Osteoblast (primary cell): ENCODE measurements around the gene FAM136A. TPM values are rescaled to one million over a fixed set of nuclear protein-coding genes. Genes with fewer than 3 reads are reported as not detected.
"Not testable (repeated sequence)": the region's sequence is repeated elsewhere in the genome, so short reads cannot be mapped to it uniquely, and the experiment has no call there.

ENCODE experiments used
- DNase-seq: peaks from one replicate; pipeline ENCODE4 v3.0.0; 2011; ENCODE audit warnings: low spot score, mixed read lengths; ENCODE audit not compliant: insufficient read length; ENCODE audit errors: missing footprints
- H2AFZ ChIP-seq: 2 replicates; pipeline ENCODE4 v1.6.0; 2011; ENCODE audit warnings: mild to moderate bottlenecking, low read length
- H3K27ac ChIP-seq: 2 replicates; pipeline ENCODE4 v1.5.1; 2011; ENCODE audit warnings: mild to moderate bottlenecking, low read depth, low read length, moderate library complexity
- H3K27me3 ChIP-seq: 2 replicates; pipeline ENCODE4 v1.6.0; 2012; ENCODE audit warnings: mild to moderate bottlenecking, control low read depth, inconsistent platforms, low read length, moderate library complexity; ENCODE audit not compliant: insufficient read depth
- H3K36me3 ChIP-seq: 2 replicates; pipeline ENCODE4 v1.5.1; 2011; ENCODE audit warnings: mild to moderate bottlenecking, low read length, control low read depth, moderate library complexity; ENCODE audit not compliant: insufficient read depth
- H3K4me1 ChIP-seq: 2 replicates; pipeline ENCODE4 v1.5.1; 2011; ENCODE audit warnings: mild to moderate bottlenecking, low read length, control low read depth, moderate library complexity; ENCODE audit not compliant: insufficient read depth
- H3K4me2 ChIP-seq: 2 replicates; pipeline ENCODE4 v1.6.0; 2011; ENCODE audit warnings: mild to moderate bottlenecking, low read length; ENCODE audit not compliant: insufficient read depth
- H3K4me3 ChIP-seq: fragments of 200-600 bp; sonication (generic); 3 replicates; pipeline ENCODE4 v1.5.1; 2012; ENCODE audit warnings: mild to moderate bottlenecking, low read length, inconsistent platforms; ENCODE audit not compliant: insufficient read depth
- H3K79me2 ChIP-seq: 2 replicates; pipeline ENCODE4 v1.6.0; 2012; ENCODE audit warnings: mild to moderate bottlenecking, low read length, control low read depth, inconsistent platforms; ENCODE audit not compliant: insufficient read depth
- H3K9me3 ChIP-seq: 2 replicates; pipeline ENCODE4 v1.5.1; 2011; ENCODE audit warnings: low read depth, low read length, control low read depth
- H4K20me1 ChIP-seq: 2 replicates; pipeline ENCODE4 v1.6.0; 2012; ENCODE audit warnings: mild to moderate bottlenecking, low read length, control low read depth; ENCODE audit not compliant: insufficient read depth
- CTCF ChIP-seq: IDR thresholded peaks from 2 replicates; pipeline ENCODE4 v1.5.1; 2011; ENCODE audit warnings: mild to moderate bottlenecking, low read depth, low read length, moderate library complexity; ENCODE audit errors: extremely low read depth
- total RNA-seq: library from RNA; depleted of rRNA; stranded (reverse); fragments of >200 nt; gene quantifications from 2 replicates; pipeline ENCODE4 v1.2.3, GENCODE V29; 2012

The FAM136A gene
- total RNA-seq, 1 donor, result 21.7 TPM

DNA sequence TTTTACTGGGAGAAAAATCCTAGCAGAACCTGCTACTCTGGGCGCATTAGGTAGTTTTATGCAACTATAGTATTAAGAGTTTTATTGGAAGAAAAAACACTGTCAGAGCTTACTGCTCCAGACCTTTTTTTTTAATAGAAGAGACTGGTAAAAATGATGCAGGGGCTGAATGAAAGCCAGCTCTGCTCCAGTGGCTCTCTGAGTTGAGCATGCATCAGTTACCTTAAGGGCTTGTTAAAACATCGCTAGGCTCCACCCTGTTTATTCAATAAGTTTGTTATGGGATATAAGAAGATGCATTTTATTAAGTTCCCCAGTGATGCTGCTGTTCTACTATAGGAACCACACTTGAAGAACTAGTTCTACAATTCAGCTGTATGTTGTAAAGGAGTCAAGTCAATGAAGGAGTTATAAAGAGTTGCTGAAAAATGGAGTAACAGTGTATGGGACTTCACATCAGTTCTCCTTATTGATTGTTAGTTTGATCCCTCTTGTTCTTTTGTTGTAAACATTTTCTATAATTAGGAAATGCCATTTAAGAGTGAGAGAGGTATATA is 21.5 kb downstream of the FAM136A start:
- H3K9me3 ChIP-seq, result no peaks in the 10 kb centered on the region
- no peak for DNase-seq
- H3K4me1 ChIP-seq, result no peaks in the 10 kb centered on the region
- H3K27me3 ChIP-seq, result no peaks in the 10 kb centered on the region
- no peak overlapping the region for H3K27ac ChIP-seq
- peaks cover 56% of the 10 kb centered on the region for H3K36me3 ChIP-seq
- no peak overlapping the region for H2AFZ ChIP-seq
- TF ChIP-seq CTCF, result no peak
- peaks cover 2% of the 10 kb centered on the region for H4K20me1 ChIP-seq
- H3K79me2 ChIP-seq, result peaks cover 22% of the 10 kb centered on the region
- H3K4me3 ChIP-seq, result no peak overlapping the region
- no peak overlapping the region for H3K4me2 ChIP-seq

GRCh38 chr2:70270323-70270722 is 31.5 kb downstream of the FAM136A start:
- no peaks in the 10 kb centered on the region for H3K79me2 ChIP-seq
- TF ChIP-seq CTCF, result no peak
- no peak for DNase-seq
- H3K9me3 ChIP-seq, result no peaks in the 10 kb centered on the region
- H3K4me1 ChIP-seq, result no peaks in the 10 kb centered on the region
- no peak overlapping the region for H3K4me3 ChIP-seq
- H3K27ac ChIP-seq, result no peak overlapping the region
- H3K4me2 ChIP-seq, result no peak overlapping the region
- no peaks in the 10 kb centered on the region for H4K20me1 ChIP-seq
- H3K27me3 ChIP-seq, result no peaks in the 10 kb centered on the region
- no peak overlapping the region for H2AFZ ChIP-seq
- peaks cover 12% of the 10 kb centered on the region for H3K36me3 ChIP-seq

DNA sequence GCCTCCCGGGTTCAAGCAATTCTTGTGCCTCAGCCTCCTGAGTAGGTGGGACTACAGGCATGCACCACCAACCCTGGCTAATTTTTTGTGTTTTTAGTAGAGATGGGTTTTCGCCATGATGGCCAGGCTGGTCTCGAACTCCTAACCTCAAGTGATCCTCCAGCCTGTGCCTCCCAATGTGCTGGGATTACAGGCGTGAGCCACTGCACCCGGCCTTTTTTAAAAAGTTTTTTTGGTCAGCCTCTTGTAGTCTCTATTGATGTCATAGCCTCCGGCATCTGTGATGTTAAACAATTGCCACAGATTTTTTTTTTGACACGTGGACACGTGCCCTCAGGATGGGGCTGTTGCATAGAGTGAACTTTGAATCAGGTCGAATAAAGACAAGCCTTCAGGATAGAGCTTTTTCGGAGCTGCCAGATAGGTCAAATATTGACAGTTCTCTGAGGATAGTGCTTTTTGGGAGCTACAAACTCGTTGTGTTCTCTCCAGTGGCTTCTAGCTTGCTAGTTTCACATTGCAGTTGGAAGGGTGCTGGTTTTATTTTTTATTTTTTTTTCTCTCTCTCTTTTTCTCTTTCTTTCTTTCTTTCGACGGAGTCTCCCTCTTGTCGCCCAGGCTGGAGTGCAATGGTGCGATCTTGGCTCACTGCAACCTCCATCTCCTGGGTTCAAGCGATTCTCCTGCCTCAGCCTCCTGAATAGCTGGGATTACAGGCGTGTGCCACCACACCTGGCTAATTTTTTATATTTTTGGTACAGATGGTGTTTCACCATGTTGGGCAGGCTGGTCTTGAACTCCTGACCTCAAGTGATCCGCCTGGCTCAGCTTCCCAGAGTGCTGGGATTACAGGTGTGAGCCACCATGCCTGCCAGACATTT is 32.2 kb downstream of the FAM136A start:
- not testable (repeated sequence) for H3K4me2 ChIP-seq, DNase-seq

GRCh38 chr2:70266925-70267324 is 34.9 kb downstream of the FAM136A start:
- H2AFZ ChIP-seq, H3K4me1 ChIP-seq, H3K27ac ChIP-seq, H3K4me2 ChIP-seq, H3K9me3 ChIP-seq, H4K20me1 ChIP-seq, H3K27me3 ChIP-seq, DNase-seq, H3K4me3 ChIP-seq, H3K79me2 ChIP-seq: not testable (repeated sequence)
- H3K36me3 ChIP-seq, result peaks cover 12% of the 10 kb centered on the region

More for the DNA sequence above, 32.2 kb downstream of the FAM136A start:
- not testable (repeated sequence) for H3K4me1 ChIP-seq, H3K36me3 ChIP-seq, H3K27me3 ChIP-seq, H3K4me3 ChIP-seq, H3K9me3 ChIP-seq, H3K27ac ChIP-seq, H4K20me1 ChIP-seq, H2AFZ ChIP-seq, H3K79me2 ChIP-seq

- H3K36me3 ChIP-seq, result peaks cover 20% of the 10 kb centered on the region
- H3K4me2 ChIP-seq, result no peak overlapping the region
- H3K79me2 ChIP-seq, result peaks cover 17% of the 10 kb centered on the region
- no peaks in the 10 kb centered on the region for H3K9me3 ChIP-seq
- TF ChIP-seq CTCF, result no peak
- DNase-seq, result no peak
- no peaks in the 10 kb centered on the region for H4K20me1 ChIP-seq
- no peaks in the 10 kb centered on the region for H3K27me3 ChIP-seq
- no peak overlapping the region for H2AFZ ChIP-seq
- H3K4me1 ChIP-seq, result peaks cover 6% of the 10 kb centered on the region
- no peak overlapping the region for H3K27ac ChIP-seq
- no peak overlapping the region for H3K4me3 ChIP-seq
Measured at GRCh38 chr2:70261501-70261900, 40.4 kb downstream of the FAM136A start.
